MM.1S (cell line): Measurements from ENCODE around the gene CCDC38.

Source experiments
- DNase-seq: peaks from one replicate; pipeline ENCODE4 v3.0.0-alpha.2; 2015
- H2AFZ ChIP-seq: fragments of 300-600 bp; sonication (generic); 2 replicates; pipeline ENCODE4 v1.6.0; 2016; ENCODE audit warnings: antibody characterized with exemption, low read length
- H3F3A ChIP-seq: fragments of 300-600 bp; sonication (generic); 2 replicates; pipeline ENCODE4 v1.6.1; 2016; ENCODE audit warnings: mild to moderate bottlenecking, antibody characterized with exemption, low read length, moderate library complexity, mixed read lengths; ENCODE audit not compliant: insufficient read depth
- H3K27ac ChIP-seq: fragments of 300-600 bp; sonication (generic); 2 replicates; pipeline ENCODE4 v1.5.1; 2016; ENCODE audit warnings: mild to moderate bottlenecking, low read length
- H3K27me3 ChIP-seq: fragments of 300-600 bp; sonication (generic); replicated peaks from 2 replicates; pipeline ENCODE4 v1.6.0; 2016; ENCODE audit warnings: low read length; ENCODE audit not compliant: insufficient read depth
- H3K36me3 ChIP-seq: fragments of 300-600 bp; sonication (generic); replicated peaks from 2 replicates; pipeline ENCODE4 v1.6.1; 2016; ENCODE audit warnings: mild to moderate bottlenecking, low read length, mixed read lengths; ENCODE audit not compliant: insufficient read depth
- H3K4me1 ChIP-seq: fragments of 300-600 bp; sonication (generic); 2 replicates; pipeline ENCODE4 v1.6.1; 2016; ENCODE audit warnings: low read length, mixed read lengths
- H3K4me2 ChIP-seq: fragments of 300-600 bp; sonication (generic); 2 replicates; pipeline ENCODE4 v1.6.0; 2016; ENCODE audit warnings: low read depth, low read length
- H3K4me3 ChIP-seq: fragments of 300-600 bp; sonication (generic); 2 replicates; pipeline ENCODE4 v1.5.1; 2016; ENCODE audit warnings: low read length, mixed read lengths
- H3K79me2 ChIP-seq: fragments of 300-600 bp; sonication (generic); 2 replicates; pipeline ENCODE4 v1.6.1; 2016; ENCODE audit warnings: mixed run types, low read length, mixed read lengths
- H3K9ac ChIP-seq: fragments of 300-600 bp; sonication (generic); 2 replicates; pipeline ENCODE4 v1.6.1; 2016; ENCODE audit warnings: low read length, mixed read lengths
- H3K9me2 ChIP-seq: fragments of 300-600 bp; sonication (generic); replicated peaks from 2 replicates; pipeline ENCODE4 v1.6.1; 2016; ENCODE audit warnings: mild to moderate bottlenecking, low read length, mixed read lengths; ENCODE audit not compliant: insufficient read depth
- H3K9me3 ChIP-seq: fragments of 300-600 bp; sonication (generic); replicated peaks from 2 replicates; pipeline ENCODE4 v1.6.1; 2016; ENCODE audit warnings: mild to moderate bottlenecking, low read length, mixed read lengths; ENCODE audit not compliant: insufficient read depth
- H4K20me1 ChIP-seq: fragments of 300-600 bp; sonication (generic); 2 replicates; pipeline ENCODE4 v1.6.1; 2016; ENCODE audit warnings: mild to moderate bottlenecking, low read length, moderate library complexity, mixed read lengths; ENCODE audit not compliant: insufficient read depth
- EZH2 ChIP-seq: fragments of 300-600 bp; sonication (generic); optimal IDR thresholded peaks from 2 replicates; pipeline ENCODE3; 2017; ENCODE audit warnings: low read depth, mild to moderate bottlenecking, antibody characterized with exemption, low read length, mixed read lengths
- EZH2phosphoT487 ChIP-seq: fragments of 300-600 bp; sonication (generic); IDR thresholded peaks from 2 replicates; pipeline ENCODE4 v1.6.1; 2018; ENCODE audit warnings: antibody characterized with exemption, low read length
- TF ChIP-seq, protein P1 (sequence below): fragments of 300-600 bp; sonication (generic); IDR thresholded peaks from 2 replicates; pipeline ENCODE4 v1.5.1; 2016; ENCODE audit warnings: antibody characterized with exemption, low read length, mixed read lengths

CCDC38 gene

GRCh38 chr12:95887311-95887710, 55.1 kb downstream of the CCDC38 start:
- H4K20me1 ChIP-seq: no peaks in the 10 kb centered on the region

GRCh38 chr12:95884998-95885397, 57.4 kb downstream of the CCDC38 start:
- DNase-seq: no peak
- Histone ChIP-seq H3K27ac (no peak overlapping the region), H3K36me3 (no peaks in the 10 kb centered on the region), H3K4me1 (no peaks in the 10 kb centered on the region), H2AFZ (no peak overlapping the region), H3K4me2 (no peak overlapping the region), H3K9me3 (no peaks in the 10 kb centered on the region), H3K9ac (no peak overlapping the region), H3K79me2 (no peaks in the 10 kb centered on the region), H4K20me1 (no peaks in the 10 kb centered on the region), H3K27me3 (no peaks in the 10 kb centered on the region), H3K4me3 (no peak overlapping the region), H3K9me2 (no peaks in the 10 kb centered on the region), H3F3A (no peaks in the 10 kb centered on the region)
- no peak for TF ChIP-seq EZH2
- TF ChIP-seq, protein P1, sequence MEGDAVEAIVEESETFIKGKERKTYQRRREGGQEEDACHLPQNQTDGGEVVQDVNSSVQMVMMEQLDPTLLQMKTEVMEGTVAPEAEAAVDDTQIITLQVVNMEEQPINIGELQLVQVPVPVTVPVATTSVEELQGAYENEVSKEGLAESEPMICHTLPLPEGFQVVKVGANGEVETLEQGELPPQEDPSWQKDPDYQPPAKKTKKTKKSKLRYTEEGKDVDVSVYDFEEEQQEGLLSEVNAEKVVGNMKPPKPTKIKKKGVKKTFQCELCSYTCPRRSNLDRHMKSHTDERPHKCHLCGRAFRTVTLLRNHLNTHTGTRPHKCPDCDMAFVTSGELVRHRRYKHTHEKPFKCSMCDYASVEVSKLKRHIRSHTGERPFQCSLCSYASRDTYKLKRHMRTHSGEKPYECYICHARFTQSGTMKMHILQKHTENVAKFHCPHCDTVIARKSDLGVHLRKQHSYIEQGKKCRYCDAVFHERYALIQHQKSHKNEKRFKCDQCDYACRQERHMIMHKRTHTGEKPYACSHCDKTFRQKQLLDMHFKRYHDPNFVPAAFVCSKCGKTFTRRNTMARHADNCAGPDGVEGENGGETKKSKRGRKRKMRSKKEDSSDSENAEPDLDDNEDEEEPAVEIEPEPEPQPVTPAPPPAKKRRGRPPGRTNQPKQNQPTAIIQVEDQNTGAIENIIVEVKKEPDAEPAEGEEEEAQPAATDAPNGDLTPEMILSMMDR: no peak
- TF ChIP-seq EZH2phosphoT487: no peak

More at GRCh38 chr12:95887311-95887710, 55.1 kb downstream of the CCDC38 start:
- H3K9ac ChIP-seq: no peak overlapping the region
- no peak overlapping the region for H2AFZ ChIP-seq
- H3K79me2 ChIP-seq: no peaks in the 10 kb centered on the region
- no peak overlapping the region for H3K27ac ChIP-seq
- no peaks in the 10 kb centered on the region for H3K9me2 ChIP-seq
- no peaks in the 10 kb centered on the region for H3K27me3 ChIP-seq
- no peak overlapping the region for H3K4me2 ChIP-seq
- no peak for DNase-seq
- TF ChIP-seq, protein P1: no peak
- TF ChIP-seq EZH2: no peak
- TF ChIP-seq EZH2phosphoT487: no peak
- no peaks in the 10 kb centered on the region for H3K4me1 ChIP-seq
- H3F3A ChIP-seq: no peaks in the 10 kb centered on the region
- no peaks in the 10 kb centered on the region for H3K36me3 ChIP-seq
- H3K4me3 ChIP-seq: no peak overlapping the region
- no peaks in the 10 kb centered on the region for H3K9me3 ChIP-seq

- Histone ChIP-seq H3K79me2 (no peaks in the 10 kb centered on the region), H3K9me2 (no peaks in the 10 kb centered on the region), H3K4me1 (no peaks in the 10 kb centered on the region), H4K20me1 (no peaks in the 10 kb centered on the region), H3K27me3 (no peaks in the 10 kb centered on the region), H3K9ac (no peak overlapping the region), H3K9me3 (no peaks in the 10 kb centered on the region), H3K27ac (no peak overlapping the region), H3K4me2 (no peak overlapping the region), H2AFZ (no peak overlapping the region), H3F3A (no peaks in the 10 kb centered on the region), H3K4me3 (no peak overlapping the region), H3K36me3 (no peaks in the 10 kb centered on the region)
- no peak for DNase-seq
- TF ChIP-seq, protein P1: no peak
- no peak for TF ChIP-seq EZH2
- no peak for TF ChIP-seq EZH2phosphoT487
These were observed 59.5 kb downstream of the CCDC38 start for GRCh38 chr12:95882873-95883272.
